Measurements from ENCODE around the gene SLCO4A1.

Gene SLCO4A1

GRCh38 chr20:62688855-62689460, 46.7 kb downstream of the SLCO4A1 start:
- no peak for DNase-seq

- DNase-seq, result no peak
Observed at GRCh38 chr20:62689861-62690260, 47.6 kb downstream of the SLCO4A1 start.

- no peak for DNase-seq
Observed at GRCh38 chr20:62690261-62690820, 48.0 kb downstream of the SLCO4A1 start.

GRCh38 chr20:62691487-62691886, 49.2 kb downstream of the SLCO4A1 start:
- DNase-seq, result no peak

GRCh38 chr20:62692176-62692575, 49.9 kb downstream of the SLCO4A1 start:
- DNase-seq, result no peak

GRCh38 chr20:62692801-62693523, 50.7 kb downstream of the SLCO4A1 start:
- DNase-seq, result no peak

GRCh38 chr20:62693524-62693922, 51.2 kb downstream of the SLCO4A1 start:
- no peak for DNase-seq

GRCh38 chr20:62694106-62694505, 51.8 kb downstream of the SLCO4A1 start:
- DNase-seq, result no peak

GRCh38 chr20:62694868-62695267, 52.6 kb downstream of the SLCO4A1 start:
- no peak for DNase-seq

- DNase-seq, result no peak
Observed at GRCh38 chr20:62695448-62696414, 53.4 kb downstream of the SLCO4A1 start.

- no peak for DNase-seq
Observed at GRCh38 chr20:62696434-62696957, 54.2 kb downstream of the SLCO4A1 start.

- DNase-seq, result no peak
Observed at GRCh38 chr20:62696989-62697388, 54.7 kb downstream of the SLCO4A1 start.

- no peak for DNase-seq
Observed at GRCh38 chr20:62697468-62697912, 55.2 kb downstream of the SLCO4A1 start.

- no peak for DNase-seq
Observed at GRCh38 chr20:62698231-62698630, 55.9 kb downstream of the SLCO4A1 start.

GRCh38 chr20:62699296-62699695, 57.0 kb downstream of the SLCO4A1 start:
- no peak for DNase-seq

GRCh38 chr20:62699741-62700140, 57.4 kb downstream of the SLCO4A1 start:
- no peak for DNase-seq

- DNase-seq, result no peak
Observed at GRCh38 chr20:62700261-62700930, 58.1 kb downstream of the SLCO4A1 start.

- no peak for DNase-seq
Observed at GRCh38 chr20:62701161-62702012, 59.1 kb downstream of the SLCO4A1 start.

GRCh38 chr20:62702013-62702300, 59.7 kb downstream of the SLCO4A1 start:
- DNase-seq, result no peak

GRCh38 chr20:62702895-62703852, 60.9 kb downstream of the SLCO4A1 start:
- no peak for DNase-seq
